ENCODE data around the gene PROCA1.

GRCh38 chr17:28737316-28737715, 25.6 kb upstream of the PROCA1 start:
- TF ChIP-seq CTCF (IDR thresholded peaks at IDR 0.05) (no peak), POLR2A (IDR thresholded peaks at IDR 0.05) (no peak), EP300 (IDR thresholded peaks at IDR 0.05) (no peak), POLR2AphosphoS5 (IDR thresholded peaks at IDR 0.05) (no peak)

Data from suprapubic skin (tissue), 4 donors.